A673 (cell line): ENCODE data around the gene RIMBP3B.
"Not testable (repeated sequence)": the region's sequence is repeated elsewhere in the genome, so short reads cannot be mapped to it uniquely, and the experiment has no call there.

ENCODE experiments used
- CTCF ChIP-seq: fragments of 300-800, 200-600 bp; sonication (generic); conservative IDR thresholded peaks from 2 replicates; pipeline ENCODE4 v1.5.1; 2017; ENCODE audit warnings: low read depth, mild to moderate bottlenecking, antibody characterized with exemption, low read length, moderate library complexity, mixed read lengths
- EZH2 ChIP-seq: fragments of 200-600 bp; sonication (generic); IDR thresholded peaks from 2 replicates; pipeline ENCODE4 v1.6.1; 2017; ENCODE audit warnings: borderline replicate concordance, low read depth, mild to moderate bottlenecking, mixed read lengths, antibody characterized with exemption, low read length; ENCODE audit not compliant: poor library complexity, severe bottlenecking

DNA sequence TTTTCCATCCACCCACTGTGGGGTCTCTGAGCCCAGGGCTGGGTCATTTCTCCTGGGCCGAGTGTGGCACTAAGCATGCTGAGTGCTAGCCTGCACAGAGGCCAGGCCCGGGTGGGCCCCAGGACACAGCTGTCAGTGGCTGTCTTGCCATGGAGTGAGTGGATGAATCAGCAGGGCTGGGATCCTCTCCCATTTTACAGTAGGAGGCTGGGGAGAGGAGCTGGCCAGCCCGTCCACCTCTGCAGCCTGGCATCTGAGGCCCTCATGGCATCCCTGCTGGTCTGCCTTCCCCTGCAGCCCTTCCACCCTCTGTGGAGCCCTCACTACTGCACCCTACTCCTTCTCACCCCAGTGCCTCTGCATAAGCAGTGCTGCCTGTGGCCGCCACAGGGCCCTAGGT, 21.1 kb upstream of the RIMBP3B start:
- not testable (repeated sequence) for TF ChIP-seq EZH2, CTCF
